SK-N-DZ (cell line): ENCODE data around the gene KRT28. TPM values are rescaled to one million over a fixed set of nuclear protein-coding genes. Genes with fewer than 3 reads are reported as not detected.

ENCODE experiments used
- DNase-seq: peaks from one replicate; pipeline ENCODE4 v3.0.0-alpha.2; 2015; ENCODE audit warnings: low spot score
- polyA plus RNA-seq, 2 experiments: library from polyadenylated mRNA; depleted of rRNA; stranded (reverse); fragments of >200 nt; gene quantifications; 2 replicates each; pipeline ENCODE4 v1.2.3, GENCODE V29; 2014

Gene KRT28, protein sequence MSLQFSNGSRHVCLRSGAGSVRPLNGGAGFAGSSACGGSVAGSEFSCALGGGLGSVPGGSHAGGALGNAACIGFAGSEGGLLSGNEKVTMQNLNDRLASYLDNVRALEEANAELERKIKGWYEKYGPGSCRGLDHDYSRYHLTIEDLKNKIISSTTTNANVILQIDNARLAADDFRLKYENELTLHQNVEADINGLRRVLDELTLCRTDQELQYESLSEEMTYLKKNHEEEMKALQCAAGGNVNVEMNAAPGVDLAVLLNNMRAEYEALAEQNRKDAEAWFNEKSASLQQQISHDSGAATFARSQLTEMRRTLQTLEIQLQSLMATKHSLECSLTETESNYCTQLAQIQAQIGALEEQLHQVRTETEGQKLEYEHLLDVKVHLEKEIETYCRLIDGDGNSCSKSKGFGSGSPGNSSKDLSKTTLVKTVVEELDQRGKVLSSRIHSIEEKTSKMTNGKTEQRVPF
- not detected in 2 replicates for polyA plus RNA-seq (2014; cell fraction: cytosol; rRNA removed)
- not detected in 2 replicates for polyA plus RNA-seq (2014; cell fraction: nucleus; rRNA removed)

- no peak for DNase-seq
These were observed at the start of gene KRT28 for GRCh38 chr17:40799859-40800258. KRT28 (minus strand) TSS chr17:40799959; CDS start chr17:40799893, 66 bp downstream.

DNA sequence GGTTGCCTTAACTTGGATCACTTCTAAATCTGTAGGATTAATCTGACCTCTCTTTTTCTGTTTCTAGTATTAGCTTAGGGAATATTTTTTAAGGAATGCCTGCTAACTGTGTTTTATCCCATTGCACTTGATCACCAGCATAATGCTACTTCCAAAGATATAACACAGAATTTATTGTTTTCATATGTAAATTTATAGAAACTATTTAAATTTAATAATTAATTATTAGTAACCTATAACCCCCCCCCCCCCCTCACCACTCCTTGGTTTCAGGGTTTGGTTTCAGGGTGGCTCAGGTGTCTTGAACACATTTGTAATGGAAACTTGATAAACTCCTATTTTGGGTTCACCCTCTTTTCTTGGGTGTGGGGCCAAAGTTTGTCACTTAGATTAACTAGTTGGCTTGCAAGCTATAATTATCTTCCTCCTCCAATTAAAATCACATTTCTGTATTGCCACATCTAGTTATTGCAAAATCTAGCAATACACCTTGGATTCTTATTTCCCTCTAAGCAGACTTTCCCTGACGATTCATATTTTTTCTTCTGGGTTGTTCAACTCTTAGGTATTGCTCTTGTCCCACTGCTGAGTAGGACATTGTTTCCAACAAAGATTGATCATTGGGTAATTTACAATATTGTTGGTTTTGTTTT lies 49.0 kb upstream of the KRT28 start:
- no peak for DNase-seq

DNA sequence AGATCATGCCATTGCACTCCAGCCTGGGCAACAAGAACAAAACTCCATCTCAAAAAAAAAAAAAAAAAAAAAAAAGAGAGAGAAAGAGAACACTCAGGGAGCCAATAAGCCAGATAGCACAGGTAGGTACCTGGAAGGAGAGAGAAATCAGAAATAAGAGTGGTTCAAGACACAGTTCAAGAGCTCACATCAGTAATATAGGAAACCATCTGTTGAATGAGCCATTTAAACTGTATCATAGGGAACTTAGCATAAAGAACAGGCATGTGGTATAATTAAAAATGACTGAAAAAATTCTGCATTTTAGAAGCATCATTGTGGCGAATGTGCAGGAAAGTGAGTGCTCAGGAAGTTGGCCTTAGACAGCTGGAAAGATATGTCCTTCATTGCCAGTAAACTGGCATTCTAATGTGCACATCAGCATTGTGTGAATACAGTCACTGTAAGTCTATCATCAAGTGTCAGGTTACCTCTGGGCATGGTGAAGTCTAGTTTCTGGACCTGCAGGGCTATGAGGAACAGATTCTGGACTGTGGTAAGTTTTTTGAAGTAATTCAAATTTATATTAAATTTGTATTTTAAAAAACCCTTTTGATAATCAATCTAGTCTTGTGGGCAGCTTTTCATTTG lies 46.9 kb upstream of the KRT28 start:
- DNase-seq, result no peak

DNA sequence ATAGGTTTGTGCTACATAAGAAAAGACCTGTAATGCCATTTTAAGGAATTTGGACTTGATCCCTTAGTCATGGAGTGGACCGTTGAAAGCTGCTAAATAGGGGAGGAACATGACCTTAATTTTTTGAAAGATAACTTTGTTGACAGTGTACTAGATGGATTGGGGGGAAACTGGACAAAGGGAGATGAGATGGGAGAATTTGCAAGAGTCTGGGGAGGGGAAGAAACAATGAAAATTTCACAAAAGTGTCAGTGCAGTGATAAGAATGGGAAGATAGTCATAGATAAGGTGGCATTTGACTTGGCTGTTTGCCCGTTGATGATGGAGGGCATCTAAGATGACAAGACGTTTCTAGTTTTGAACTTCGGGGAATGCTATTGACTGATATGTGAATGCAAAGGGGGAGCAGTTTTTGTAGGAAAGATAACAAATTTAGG lies 44.9 kb upstream of the KRT28 start:
- no peak for DNase-seq

DNA sequence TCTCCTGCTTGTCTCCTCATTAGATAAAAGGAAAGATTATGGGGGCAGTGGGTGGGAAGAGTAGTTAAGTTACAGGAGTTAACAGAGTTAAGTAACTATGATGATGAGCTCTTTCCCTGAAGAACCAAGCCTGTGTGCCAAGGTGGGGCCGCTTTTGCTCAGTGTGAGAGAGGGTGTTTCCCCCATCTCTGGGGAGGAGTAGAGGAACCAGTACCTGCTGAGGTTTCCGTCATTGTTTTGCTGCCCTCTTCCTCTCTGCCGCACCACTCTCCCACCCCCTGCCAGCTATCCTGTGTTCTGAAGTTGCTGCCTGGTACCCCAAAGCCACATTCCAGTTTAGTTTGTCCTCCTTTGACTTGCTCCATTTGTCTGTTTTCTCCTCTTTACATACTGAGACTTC lies 43.5 kb upstream of the KRT28 start:
- no peak for DNase-seq

- no peak for DNase-seq
These were observed 41.5 kb upstream of the KRT28 start for GRCh38 chr17:40841246-40841645.

DNA sequence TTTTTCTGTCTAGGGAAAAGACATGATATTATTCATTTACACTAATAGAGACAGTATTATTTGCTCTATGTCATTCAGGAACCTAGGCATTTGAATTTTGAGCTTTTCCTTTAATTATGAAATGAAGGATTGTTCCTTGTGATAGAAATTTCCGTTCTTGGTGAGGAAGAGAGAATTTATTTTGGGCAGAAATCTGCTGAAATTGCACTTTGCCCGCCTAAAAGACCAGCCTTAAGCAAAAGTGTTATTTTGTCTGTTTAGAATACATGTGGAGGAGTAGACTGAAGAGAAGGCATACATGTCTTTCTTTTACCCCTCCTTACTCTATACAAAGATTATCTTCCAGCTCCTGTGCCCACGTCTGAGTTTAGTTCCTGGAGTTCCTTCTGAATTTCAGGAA lies 39.4 kb upstream of the KRT28 start:
- no peak for DNase-seq

GRCh38 chr17:40836020-40836419 lies 36.3 kb upstream of the KRT28 start:
- DNase-seq, result no peak

DNA sequence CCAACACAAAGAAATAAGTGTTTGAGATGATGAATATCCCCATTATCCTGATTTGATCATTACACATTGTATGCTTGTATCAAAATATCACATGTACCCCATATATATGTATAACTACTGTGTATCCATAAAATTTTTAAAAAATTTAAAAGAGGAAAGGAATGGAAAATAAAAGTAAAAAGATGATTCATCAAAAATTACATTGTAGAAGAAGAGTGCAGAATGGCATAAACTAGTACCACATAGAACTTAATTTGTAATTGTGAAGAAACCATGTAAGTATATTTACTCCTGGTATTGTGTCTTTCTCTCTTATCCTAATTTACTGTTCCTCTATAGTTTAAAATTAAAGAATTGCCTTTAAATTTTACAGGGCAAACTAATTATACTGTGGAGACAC lies 34.1 kb upstream of the KRT28 start:
- no peak for DNase-seq

GRCh38 chr17:40832840-40833239 lies 33.1 kb upstream of the KRT28 start:
- DNase-seq, result no peak

DNA sequence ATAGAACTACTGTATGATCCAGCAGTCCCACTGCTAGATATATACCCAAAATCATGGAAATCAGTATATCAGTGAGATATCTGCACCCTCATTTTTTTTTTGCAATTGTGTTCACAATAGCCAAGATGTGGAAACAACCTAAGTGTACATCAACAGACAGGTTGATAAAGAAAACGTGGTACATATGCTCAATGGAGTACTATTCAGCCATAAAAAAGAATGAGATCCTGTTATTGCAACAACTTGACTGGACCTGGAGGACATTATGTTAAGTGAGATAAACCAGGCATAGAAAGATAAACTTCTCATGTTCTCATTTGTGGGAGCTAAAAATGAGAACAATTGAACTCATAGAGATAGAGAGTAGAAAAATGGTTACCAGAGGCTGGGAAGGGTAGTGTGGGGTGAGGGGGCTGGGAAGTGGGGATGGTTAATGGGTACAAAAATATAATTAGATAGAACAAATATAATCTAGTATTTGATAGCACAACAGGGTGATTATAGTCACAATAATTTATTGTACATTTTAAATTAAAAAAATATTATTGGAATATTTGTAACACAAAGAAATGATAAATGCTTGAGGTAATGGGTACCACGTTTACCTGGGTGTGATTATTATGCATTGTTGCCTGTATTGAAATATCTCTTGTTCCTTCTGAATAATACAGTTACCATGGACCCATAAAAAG lies 30.5 kb upstream of the KRT28 start:
- no peak for DNase-seq

GRCh38 chr17:40828454-40829044 lies 28.8 kb upstream of the KRT28 start:
- DNase-seq, result no peak

DNA sequence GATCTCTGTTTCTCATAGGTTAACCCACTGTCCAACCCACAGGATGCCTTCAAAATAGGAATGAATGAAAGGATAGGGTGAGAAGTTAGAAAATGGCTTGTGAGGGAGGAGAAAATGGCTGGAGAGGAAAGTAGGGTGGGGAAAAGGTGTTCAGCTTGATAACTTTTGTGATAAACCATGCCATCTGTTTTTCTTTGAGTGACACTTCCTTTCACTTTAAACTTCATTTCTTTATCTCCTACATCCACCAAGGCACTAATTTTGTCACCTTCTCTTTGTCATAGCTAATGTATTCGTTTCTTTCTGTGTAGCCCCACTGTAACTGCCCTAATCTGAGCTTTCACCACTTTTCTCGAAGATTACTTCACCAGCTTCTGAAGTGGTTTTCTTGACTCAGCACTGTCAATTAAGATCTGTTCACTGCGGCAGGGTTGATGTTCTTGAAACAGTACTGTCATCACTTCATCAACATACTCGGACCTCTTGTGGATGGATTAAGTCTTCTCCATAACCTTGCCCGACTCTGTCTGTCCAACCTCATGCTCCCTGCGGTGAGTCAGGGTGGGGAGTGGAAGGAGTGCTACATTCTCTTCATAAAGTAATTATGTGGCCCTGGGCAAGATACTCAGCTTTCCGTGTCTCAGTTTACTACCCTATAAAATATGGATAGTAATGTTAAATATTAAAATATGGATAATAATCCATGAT lies 28.1 kb upstream of the KRT28 start:
- no peak for DNase-seq

DNA sequence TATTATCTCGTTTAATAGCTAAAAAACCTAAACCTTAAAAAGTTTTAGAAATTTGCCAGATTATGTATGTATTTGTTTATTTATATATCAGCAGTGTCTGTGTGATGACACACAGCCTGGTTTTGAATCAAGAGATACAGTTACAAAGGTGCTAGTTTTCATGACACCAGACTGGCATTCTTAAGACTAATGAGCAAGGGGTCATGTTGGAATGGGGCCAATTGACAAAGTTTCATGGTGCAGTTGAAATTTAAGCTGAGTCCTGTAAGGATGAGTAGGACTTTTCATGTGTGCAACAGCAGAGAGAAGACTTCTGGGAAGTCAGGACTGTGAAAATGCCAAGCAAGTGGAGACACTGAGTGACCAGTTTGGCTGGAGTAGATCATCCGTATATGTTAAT lies 25.8 kb upstream of the KRT28 start:
- DNase-seq, result no peak

GRCh38 chr17:40824015-40824832 lies 24.5 kb upstream of the KRT28 start:
- no peak for DNase-seq

DNA sequence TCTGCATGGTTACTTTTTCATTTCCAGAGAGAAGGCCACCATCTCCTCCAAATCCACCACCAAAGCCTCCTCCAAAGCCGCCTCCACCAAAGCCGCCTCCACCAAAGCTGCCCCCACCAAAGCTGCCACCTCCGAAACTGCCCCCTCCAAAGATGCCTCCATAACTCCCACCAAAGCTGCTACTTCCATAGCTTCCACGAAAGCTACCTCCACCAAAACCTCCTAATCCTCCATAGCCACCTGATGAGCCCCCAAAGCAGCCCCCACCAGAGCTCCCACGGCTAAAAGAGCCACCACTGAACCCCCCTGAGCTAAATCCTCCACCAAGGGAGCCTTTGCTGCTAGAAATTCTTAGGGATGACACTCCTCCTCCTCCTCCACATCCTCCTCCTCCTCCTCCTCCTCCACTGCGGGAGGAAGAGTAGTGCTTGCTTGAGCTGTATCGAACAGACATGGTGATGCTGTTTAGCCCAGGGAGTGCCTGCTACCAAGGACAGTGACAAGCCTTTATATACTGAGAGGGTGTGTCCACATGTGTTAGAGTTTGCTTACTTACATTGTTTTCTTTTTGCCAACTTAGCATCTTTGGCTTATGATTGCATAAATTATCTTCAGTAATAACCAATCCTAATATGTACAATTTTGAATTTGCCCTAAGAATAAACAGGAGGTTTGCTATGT lies 22.5 kb upstream of the KRT28 start, which contains the start of gene KRT10:
KRT10 (minus strand) TSS at position 483 of the 681 bp plus-strand sequence; CDS start at position 454, 29 bp downstream.
- DNase-seq, result no peak

DNA sequence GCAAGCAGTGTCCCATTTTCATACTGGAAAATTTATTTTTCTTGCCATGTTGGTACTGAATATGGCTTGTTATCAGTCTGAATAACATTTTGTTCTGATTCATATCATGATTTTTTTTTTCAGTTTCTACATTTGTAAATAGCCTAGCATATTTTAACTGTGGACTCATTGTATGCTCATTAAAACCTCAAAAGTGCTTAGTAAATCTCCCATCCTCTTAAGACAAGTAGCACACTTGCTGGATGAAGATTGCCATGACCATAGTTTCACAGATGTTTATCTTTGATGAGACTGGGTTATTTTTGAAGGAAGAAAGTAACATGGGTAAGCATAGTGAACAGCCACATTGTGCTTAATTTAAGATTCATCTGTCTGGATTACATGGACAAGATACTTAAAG lies 21.8 kb upstream of the KRT28 start:
- no peak for DNase-seq

DNA sequence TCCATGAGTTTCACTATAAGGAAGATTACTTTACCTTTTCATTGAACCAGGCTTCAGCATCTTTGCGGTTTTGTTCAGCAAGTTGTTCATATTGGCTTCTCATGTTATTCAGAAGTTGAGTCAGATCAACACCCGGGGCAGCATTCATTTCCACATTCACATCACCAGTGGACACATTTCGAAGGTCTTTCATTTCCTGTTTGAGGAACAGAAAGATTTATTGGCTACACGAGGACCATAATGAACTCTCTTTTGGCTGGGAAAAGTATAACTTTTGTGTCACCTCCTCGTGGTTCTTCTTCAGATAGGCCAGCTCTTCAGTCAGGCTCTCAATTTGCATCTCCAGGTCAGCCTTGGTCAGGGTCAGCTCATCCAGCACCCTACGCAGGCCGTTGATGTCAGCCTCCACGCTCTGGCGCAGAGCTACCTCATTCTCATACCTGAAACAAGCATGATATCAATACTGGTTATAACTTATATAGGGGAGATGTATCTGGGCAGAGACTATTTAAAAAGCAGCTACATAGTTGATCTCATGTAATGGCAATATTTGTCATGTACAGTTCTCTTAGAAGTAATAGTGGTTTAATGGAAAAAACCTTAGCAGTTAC lies 20.6 kb upstream of the KRT28 start:
- no peak for DNase-seq
